Mesodermal cell (in vitro differentiated cells): Measurements from ENCODE around the gene ADCYAP1R1.

ENCODE experiments used
- H3K27ac ChIP-seq: 2 replicates; pipeline ENCODE4 v1.7.0; 2013; ENCODE audit warnings: mild to moderate bottlenecking, low read depth, low read length, moderate library complexity; ENCODE audit not compliant: severe bottlenecking
- H3K36me3 ChIP-seq: 2 replicates; pipeline ENCODE4 v1.7.1; 2013; ENCODE audit warnings: mild to moderate bottlenecking, low read length, moderate library complexity; ENCODE audit not compliant: control insufficient read depth, insufficient read depth
- H3K4me1 ChIP-seq: one replicate; pipeline ENCODE4 v1.7.1; 2013; ENCODE audit warnings: mild to moderate bottlenecking, low read length; ENCODE audit not compliant: insufficient read depth, control insufficient read depth, poor library complexity, severe bottlenecking
- H3K4me3 ChIP-seq: 2 replicates; pipeline ENCODE4 v1.7.0; 2013; ENCODE audit warnings: low read length, control low read depth, mild to moderate bottlenecking; ENCODE audit not compliant: insufficient read depth, poor library complexity, severe bottlenecking; ENCODE audit errors: extremely low read depth
- H3K9me3 ChIP-seq: 2 replicates; pipeline ENCODE4 v1.7.1; 2013; ENCODE audit warnings: mild to moderate bottlenecking, low read length, moderate library complexity; ENCODE audit not compliant: control insufficient read depth
- WGBS, 2 experiments: methylation state at CpG; one replicate each; pipeline ENCODE4 v1.1.5; 2013; ENCODE audit warnings: missing lambda C conversion rate in 2 of 2; ENCODE audit not compliant: insufficient coverage in 2 of 2; 5-methylcytosine and 5-hydroxymethylcytosine counted together

Gene ADCYAP1R1

DNA sequence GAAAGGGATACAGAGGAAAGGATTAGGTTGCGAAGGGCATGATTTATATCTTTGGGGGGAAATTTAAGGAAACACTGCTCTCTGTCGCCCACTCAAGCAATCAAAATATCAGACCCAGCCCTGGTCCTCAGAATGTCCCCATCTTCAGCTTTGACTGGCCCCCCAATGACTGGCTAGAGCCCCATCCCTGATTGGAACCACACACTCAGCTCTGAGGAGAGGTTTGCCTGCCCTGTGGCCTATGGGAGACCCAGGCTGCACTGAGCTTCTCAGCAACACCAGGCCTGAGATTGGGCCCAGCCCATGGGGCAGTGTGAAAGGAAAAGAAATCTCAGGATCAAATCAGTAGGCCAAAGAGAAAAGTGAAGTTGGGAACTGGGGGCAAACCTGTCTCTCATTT, 69.5 kb downstream of the ADCYAP1R1 start:
- 86 to 100% methylated on average over 1 to 2 of the region's 2 CpGs for WGBS, 2 experiments
- Histone ChIP-seq H3K4me3 (no peak overlapping the region), H3K9me3 (no peaks in the 10 kb centered on the region), H3K36me3 (no peaks in the 10 kb centered on the region), H3K27ac (no peak overlapping the region), H3K4me1 (no peaks in the 10 kb centered on the region)

DNA sequence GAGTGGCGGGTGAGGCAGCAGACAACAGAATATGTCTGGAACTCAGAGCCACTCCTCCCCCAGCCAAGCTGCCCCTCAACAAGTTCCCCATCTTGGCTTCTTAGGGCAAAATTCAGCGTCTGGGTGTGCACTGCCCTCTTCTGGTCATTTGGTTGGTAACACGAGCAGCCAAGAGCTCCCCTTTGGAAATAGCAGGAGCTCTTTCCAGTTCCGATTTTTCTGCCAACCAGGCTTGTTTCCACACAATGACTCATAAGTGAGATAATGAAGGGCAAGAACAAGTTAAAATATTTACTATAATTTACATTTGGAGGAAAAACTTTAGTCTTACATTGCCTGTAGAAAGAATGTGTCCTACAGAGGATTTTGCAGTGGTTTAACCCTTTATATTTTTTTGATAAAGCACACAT, 70.5 kb downstream of the ADCYAP1R1 start:
- Histone ChIP-seq H3K4me1 (no peaks in the 10 kb centered on the region), H3K9me3 (no peaks in the 10 kb centered on the region), H3K27ac (no peak overlapping the region), H3K36me3 (no peaks in the 10 kb centered on the region), H3K4me3 (no peak overlapping the region)
- WGBS, 2 experiments, result 0 to 7% methylated on average over 1 to 3 of the region's 4 CpGs

DNA sequence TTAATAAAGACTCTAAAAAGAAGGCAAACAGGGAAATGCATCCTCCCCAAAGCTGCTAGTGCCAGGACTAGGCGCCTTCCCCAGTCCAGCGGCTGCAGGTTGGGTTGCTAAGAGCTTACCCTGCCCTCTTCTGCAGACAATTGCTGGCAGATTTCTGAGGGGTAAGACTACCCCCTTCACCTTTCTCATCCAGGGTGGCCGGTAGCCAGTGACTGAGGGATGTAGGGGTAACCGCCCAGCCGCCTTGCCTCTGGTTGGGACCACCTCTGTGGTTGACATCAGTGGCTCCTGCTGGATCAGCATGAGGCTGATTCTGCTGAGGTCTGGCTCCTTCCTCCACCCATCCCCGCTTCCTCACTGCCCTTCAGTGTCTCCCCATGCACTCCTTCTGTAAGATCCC, 71.2 kb downstream of the ADCYAP1R1 start:
- Histone ChIP-seq H3K27ac (no peak overlapping the region), H3K36me3 (no peaks in the 10 kb centered on the region), H3K4me3 (no peak overlapping the region), H3K9me3 (no peaks in the 10 kb centered on the region), H3K4me1 (no peaks in the 10 kb centered on the region)
- WGBS, 2 experiments, result 89 to 97% methylated on average over 4 to 5 of the region's 6 CpGs

DNA sequence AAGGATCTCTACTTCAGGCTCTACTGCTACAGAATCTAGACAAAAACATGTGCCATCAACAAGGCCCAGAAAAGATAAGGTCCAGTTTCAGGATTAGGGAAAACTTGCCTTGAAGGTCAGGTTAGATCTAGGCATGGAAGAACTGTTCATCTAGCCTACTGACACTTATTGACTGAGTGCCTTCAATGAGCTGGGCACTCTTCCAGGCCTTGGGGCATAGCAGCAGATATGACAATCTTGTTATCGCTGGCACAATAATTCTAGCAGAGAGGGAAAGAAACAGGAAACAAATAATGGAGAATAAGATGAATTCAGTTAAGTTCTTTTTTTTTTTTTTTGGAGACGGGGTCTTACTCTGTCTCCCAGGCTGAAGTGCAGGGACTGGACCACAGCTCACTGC, 71.6 kb downstream of the ADCYAP1R1 start:
- WGBS, 2 experiments, result 80 to 100% methylated on average over 1 of the region's 2 CpGs
- Histone ChIP-seq H3K27ac (no peak overlapping the region), H3K4me3 (no peak overlapping the region), H3K36me3 (no peaks in the 10 kb centered on the region), H3K4me1 (no peaks in the 10 kb centered on the region), H3K9me3 (no peaks in the 10 kb centered on the region)

DNA sequence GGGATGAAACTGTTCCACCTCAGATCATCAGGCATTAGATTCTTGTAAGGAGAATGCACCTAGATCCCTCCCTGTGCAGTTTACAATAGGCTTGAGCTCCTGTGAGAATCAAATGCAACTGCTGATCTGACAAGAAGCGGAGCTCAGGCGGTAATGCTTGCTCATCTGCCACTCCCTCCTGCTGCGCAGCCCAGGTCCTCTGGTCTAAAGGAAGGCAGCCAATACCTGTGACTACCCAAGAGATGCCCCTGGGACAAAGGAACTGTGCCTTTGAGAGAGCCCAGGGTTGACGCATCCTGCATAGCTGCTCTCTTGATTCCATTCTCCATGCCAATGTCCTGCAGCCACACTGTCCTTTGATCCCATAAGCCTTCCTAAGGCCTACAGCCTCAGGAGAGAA, 73.1 kb downstream of the ADCYAP1R1 start:
- Histone ChIP-seq H3K4me3 (no peak overlapping the region), H3K4me1 (no peaks in the 10 kb centered on the region), H3K27ac (no peak overlapping the region), H3K36me3 (no peaks in the 10 kb centered on the region), H3K9me3 (no peaks in the 10 kb centered on the region)
- 93 to 100% methylated on average over 4 of the region's 4 CpGs for WGBS, 2 experiments

DNA sequence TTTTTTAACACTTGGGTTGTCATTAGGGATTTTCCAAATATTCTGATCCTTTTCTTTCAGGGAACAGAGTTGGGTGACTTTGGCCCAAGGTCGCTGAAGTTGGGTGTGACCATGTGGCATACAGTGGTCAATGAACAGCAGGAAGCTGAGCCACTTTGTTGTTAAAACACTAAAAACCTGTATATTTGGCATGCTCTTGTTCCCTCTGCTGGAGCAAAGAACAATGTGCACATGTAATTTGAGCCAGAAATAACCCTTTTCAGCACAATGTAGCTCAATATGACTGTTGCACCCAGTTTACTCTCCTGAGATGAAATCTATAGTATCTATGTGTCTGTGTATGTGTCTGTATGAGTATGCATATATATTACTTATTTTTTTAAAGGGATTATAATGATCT, 74.9 kb downstream of the ADCYAP1R1 start:
- Histone ChIP-seq H3K4me3 (no peak overlapping the region), H3K9me3 (no peaks in the 10 kb centered on the region), H3K36me3 (no peaks in the 10 kb centered on the region), H3K4me1 (no peaks in the 10 kb centered on the region), H3K27ac (no peak overlapping the region)
- WGBS, 2 experiments, result 80 to 88% methylated on average over 1 of the region's 1 CpG

DNA sequence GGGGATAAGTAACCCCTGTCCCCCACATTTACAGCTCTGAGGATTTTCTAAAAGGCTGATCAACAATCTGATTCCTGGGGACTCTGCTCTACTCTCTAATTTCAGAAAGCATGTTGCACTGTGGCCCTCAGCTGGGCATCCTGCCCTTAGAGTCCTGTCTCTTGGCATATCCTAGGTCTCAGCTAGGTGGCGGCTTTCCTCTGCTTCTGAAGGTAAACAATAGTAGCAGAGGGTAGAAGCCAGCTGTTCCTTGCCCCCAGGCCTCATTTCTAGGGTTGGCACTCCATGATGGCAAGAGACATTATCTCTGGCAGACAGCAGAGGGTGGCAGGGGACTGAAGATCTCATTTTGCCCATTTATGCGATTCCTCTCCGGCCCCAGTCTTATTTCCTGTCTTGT, 77.0 kb downstream of the ADCYAP1R1 start:
- Histone ChIP-seq H3K9me3 (no peaks in the 10 kb centered on the region), H3K4me3 (no peak overlapping the region), H3K36me3 (no peaks in the 10 kb centered on the region), H3K4me1 (no peaks in the 10 kb centered on the region), H3K27ac (no peak overlapping the region)
- WGBS, 2 experiments, result 89 to 91% methylated on average over 3 of the region's 3 CpGs

DNA sequence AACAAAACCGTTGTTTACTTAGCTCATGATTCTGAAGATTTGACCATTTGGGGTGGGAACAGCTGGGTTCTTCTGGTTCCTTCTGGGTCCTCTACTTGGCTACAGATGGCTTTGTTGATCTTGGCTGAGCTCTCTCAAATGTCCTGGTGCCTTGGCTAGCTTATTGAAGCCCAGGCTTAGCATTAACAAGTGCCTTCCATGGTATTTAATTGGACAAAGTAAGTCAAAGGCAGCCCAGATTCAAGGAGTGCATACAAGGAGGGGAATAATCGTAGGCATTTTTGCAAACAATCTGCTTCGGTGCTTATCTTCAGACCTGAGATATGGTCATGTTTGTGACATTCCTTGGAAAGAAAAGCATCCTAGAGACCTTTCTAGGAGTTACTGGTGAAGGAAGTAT, 81.4 kb downstream of the ADCYAP1R1 start:
- WGBS, 2 experiments, result 93 to 94% methylated on average over 3 of the region's 3 CpGs
- no peak overlapping the region for H3K4me3 ChIP-seq
- H3K9me3 ChIP-seq, result no peaks in the 10 kb centered on the region
- no peak overlapping the region for H3K27ac ChIP-seq
- H3K36me3 ChIP-seq, result no peaks in the 10 kb centered on the region
- H3K4me1 ChIP-seq, result no peaks in the 10 kb centered on the region

DNA sequence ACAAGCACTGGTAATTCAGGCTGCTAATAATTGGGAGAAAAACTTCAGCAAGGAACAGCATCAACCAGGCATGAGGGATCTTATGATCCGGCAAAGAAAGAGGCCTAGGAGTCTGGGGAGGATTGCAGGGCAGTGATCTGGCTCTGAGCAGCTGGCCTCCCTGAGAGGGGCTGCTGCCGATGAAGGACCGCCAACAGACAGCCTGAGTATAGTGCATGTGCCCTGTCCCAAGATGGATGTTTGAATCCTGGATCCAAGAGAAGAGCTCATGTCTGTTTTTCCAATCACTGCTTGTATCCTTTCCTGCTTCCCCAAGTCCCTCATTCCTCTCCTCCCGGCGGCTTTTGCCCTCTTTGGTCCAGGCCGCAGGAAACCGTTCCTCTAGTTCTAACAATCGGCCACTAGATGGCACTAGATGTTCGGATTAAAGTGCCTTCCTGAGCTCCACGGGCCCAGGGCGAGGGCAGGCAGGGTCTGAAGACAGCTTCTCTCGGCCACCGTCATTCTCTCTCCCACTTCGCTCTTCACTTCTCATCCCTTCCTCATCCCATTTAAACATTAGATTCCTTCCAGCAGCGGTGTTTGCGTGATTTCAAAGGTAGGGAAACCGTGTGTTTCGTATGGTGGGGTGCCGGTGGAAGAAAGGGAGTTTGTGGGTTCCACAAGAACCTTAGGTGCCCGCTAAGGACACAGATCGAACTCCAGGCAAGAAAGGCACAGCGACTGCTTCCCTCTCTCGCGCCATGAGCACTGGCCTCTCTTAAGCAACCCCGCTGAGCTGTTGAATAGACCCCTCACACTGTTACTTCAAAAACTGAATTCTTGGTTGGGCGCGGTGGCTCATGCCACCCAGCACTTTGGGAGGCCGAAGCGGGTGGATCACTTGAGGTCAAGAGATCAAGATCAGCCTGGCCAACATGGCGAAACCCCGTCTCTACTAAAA, 82.4 kb downstream of the ADCYAP1R1 start:
- Histone ChIP-seq H3K4me3 (no peak overlapping the region), H3K9me3 (no peaks in the 10 kb centered on the region), H3K27ac (no peak overlapping the region), H3K4me1 (no peaks in the 10 kb centered on the region), H3K36me3 (no peaks in the 10 kb centered on the region)
- 60 to 65% methylated on average over 25 to 28 of the region's 31 CpGs for WGBS, 2 experiments

DNA sequence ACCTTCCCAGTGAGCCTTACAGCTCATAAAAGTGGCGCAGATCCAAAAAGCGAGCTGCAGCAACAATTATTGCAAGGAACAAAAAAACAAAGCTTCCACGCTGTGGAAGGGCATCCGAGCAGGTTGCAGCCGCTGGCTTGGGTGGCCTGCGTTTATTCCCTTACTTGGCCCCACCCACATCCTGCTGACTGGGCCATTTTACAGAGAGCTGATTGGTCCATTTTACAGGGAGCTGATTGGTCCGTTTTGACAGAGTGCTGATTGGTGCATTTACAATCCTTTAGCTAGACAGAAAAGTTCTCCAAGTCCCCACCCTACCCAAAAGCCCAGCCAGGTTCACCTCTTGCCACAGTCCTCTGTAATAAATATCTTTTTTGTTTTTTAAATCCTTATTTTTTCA, 85.1 kb downstream of the ADCYAP1R1 start:
- H3K9me3 ChIP-seq, result no peaks in the 10 kb centered on the region
- 96 to 100% methylated on average over 6 to 7 of the region's 7 CpGs for WGBS, 2 experiments
- H3K36me3 ChIP-seq, result no peaks in the 10 kb centered on the region
- H3K27ac ChIP-seq, result no peak overlapping the region
- H3K4me3 ChIP-seq, result no peak overlapping the region
- H3K4me1 ChIP-seq, result no peaks in the 10 kb centered on the region

DNA sequence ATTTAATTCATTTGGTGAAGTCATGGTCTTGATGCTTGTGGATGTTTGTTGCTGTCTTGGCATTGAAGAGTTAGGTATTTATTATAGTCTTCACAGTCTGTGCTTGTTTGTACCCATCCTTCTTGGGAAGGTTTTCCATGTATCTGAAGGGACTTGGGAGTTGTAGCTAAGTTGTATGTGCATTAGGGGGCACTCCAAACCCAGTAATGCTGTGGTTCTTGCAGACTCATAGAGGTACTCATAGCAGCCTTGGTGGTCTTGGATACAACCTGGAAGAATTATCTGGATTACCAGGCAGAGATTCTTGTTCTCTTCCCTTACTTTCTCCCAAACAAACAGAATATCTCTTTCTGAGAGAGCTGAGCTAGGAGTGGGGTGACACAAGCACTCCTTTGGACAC, 93.2 kb downstream of the ADCYAP1R1 start:
- Histone ChIP-seq H3K4me3 (no peak overlapping the region), H3K4me1 (no peaks in the 10 kb centered on the region), H3K27ac (no peak overlapping the region), H3K36me3 (no peaks in the 10 kb centered on the region), H3K9me3 (no peaks in the 10 kb centered on the region)
